ENCODE data around the gene RABGGTA. TPM values are rescaled to one million over a fixed set of nuclear protein-coding genes. Genes with fewer than 3 reads are reported as not detected.

The RABGGTA gene
- total RNA-seq, result 51.6 and 55.3 TPM in 2 replicates

DNA sequence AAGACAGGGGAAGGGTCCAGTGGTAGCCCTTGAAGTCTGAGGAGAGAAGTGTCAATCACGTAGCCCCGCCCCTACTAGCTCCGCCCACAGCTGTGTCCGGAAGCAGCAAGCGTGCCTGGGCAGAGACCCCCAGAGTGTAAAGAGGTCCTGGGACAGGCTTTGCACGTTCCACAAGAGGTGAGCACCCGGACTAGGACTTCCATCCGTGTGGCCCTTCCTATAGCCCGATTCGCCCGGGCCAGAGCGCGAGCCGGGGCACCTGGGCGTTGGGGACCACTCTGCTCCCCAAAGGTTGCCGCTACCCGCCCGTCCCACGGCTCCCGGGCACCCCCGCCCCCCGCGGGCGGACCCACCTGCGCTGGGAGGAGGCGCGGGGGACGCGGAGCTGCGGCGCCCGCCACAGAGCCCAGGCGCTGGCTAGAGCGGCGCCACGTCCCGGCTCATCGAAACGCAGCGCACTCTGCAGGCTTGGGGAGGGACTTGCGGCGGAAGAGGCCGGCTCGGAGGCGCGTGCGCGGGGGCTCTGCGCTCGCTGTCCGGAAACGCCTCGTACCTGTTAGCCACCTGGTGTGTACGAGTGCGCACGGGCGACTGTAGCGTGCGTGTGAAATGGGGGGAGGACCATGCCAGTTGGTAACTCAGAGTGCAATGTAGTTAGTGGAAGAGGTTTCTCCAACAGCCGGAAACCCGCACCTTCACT is at the start of gene RABGGTA:
Gene RABGGTA, minus strand, starts transcription at position 464 of the 700 bp plus-strand sequence. CDS start 482 bp downstream, outside the sequence.
- intact Hi-C loops (cut with micrococcal nuclease), result loop anchor here (1.0 to 2.0 kb wide), 12 partner anchors 18 to 171 kb away; partner anchors contain the start of genes DCAF11, GMPR2, MDP1 and NEDD8

DNA sequence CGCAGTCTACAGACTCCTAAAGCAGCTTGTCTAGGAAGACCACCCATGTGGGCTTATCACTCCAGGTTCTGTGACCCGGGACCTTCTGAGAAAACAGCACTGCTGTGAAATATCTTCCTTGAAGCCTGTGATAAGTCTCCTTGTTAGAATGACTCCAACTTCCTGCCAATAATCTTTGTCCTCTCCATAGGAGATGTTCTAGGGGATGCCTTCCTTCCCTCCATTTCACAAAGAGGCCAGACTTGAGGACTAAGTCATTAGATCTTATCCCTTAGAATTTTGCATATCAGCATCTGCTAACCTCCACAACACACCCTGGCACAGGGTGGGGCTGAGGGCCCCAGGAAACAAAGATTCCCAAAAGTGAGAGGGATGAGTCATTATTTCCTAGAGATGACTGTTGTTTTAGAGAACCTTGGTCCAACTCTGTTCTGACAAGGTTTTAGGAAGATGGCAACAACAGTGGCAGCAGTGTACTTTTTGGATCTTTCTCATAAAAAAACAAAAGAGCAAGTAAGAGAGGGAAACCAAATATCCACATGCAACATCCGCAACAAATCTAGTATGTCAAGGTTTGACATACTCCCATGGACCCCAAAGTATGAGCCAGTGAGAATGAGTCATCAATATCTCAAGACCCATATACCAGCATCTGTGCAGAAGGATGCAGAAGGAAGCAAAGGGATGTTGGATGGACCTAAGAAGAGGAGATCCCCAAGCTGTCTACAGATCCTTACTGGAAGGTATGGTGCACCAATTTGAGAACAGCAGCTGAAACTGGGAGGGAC is 45.9 kb upstream of the RABGGTA start:
- intact Hi-C loops (cut with micrococcal nuclease), result no loop called here

DNA sequence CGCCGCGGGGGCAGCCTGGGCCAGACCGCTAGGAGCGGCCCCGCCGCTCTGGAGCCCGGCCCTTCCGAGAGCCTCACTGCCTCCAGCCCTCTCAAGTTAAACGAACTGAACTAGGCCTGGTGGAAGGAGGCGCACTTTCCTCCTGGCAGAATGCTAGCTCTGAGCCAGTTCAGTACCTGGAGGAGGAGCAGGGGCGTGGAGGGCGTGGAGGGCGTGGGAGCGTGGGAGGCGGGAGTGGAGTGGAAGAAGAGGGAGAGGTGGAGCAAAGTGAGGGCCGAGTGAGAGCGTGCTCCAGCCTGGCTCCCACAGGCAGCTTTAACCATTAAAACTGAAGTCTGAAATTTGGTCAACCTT is 45.2 kb upstream of the RABGGTA start:
- intact Hi-C loops (cut with micrococcal nuclease), result no loop called here

GRCh38 chr14:24315807-24316596 is 44.6 kb upstream of the RABGGTA start:
- intact Hi-C loops (cut with micrococcal nuclease), result no loop called here

- intact Hi-C loops (cut with micrococcal nuclease), result no loop called here
Measured at GRCh38 chr14:24315243-24315806, 43.9 kb upstream of the RABGGTA start.

DNA sequence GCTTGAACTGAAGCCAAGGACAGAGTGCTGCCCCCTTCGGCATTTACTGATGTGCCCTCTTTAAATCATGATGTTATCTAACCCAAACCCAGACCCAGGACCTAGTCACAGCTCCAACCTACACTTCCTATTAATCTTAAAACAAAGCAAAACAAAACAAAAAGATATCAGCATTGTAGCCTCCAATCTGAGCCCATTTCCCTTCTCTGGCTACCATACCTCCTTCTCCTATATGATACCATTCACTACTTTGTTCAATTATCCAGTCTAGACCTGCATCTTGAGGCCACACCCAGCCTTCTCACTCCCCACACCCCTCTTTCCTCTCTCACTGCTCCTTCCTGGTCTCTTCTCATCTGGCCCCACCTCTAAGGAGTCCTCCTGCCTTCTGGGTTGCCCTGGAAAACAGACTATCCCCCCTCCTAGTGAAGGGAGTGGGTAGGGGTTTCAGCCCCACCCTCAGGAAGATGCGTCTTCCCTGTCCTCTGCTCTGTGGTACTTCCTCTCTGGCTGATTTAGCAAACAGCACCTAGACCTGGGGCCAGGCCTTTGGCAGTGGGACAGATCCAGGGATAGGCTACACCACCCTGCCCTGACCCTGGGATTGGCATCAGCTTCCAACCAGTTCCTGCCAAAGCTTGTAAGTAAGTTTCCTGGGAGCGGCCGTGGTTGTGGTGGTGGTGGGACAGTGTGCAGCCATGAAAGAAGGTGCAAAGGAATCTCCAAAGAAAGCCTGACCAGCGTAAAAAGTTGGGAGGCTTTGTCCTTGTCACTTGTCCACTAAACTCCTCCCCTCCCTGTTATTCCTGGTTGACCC is 43.2 kb upstream of the RABGGTA start:
- intact Hi-C loops (cut with micrococcal nuclease), result loop anchor here (5.0 kb wide), 1 partner anchor 197 kb away; no protein-coding TSS in a partner anchor

- intact Hi-C loops (cut with micrococcal nuclease), result loop anchor here (5.0 kb wide), 1 partner anchor 197 kb away; no protein-coding TSS in a partner anchor
Measured at GRCh38 chr14:24313913-24314312, 42.5 kb upstream of the RABGGTA start.

DNA sequence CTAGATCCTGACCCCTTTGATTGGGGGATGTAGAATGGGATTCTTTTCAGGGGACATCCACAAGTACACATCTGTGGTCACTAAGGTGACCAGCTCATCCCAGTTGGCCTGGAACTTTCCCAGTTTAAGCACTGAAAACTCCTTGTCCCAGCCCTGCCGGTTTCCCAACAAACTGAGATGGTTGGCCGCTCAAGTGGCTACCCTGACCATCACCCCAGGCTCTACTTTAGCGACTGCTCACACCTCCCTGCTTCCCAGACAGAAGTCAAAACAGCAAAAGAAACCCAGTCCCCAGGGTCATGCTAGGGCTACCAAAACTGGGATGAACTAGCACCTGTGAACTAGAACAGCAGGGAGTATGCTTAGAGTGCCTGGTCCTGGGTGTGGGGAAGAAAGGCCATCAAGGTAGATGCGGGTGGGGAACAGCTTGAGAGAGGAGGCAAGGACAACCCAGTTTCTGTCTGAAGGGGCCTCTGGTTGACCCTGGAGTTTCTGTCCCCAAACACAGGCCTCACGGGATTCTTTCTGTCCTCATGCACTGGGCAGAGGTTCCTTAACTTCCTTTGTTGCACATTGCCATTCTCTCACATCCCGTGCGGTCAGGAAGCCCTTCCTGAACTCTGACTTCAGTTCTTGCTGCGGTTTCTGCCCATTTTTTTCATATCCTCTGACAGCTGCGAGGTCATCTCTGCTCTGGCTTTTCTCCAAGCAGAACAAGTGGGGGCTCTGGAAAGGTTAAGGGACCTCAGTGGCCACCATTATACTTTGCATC is 41.5 kb upstream of the RABGGTA start:
- intact Hi-C loops (cut with micrococcal nuclease), result loop anchor here (5.0 kb wide), 1 partner anchor 196 kb away; no protein-coding TSS in a partner anchor

GRCh38 chr14:24311837-24312615 is 40.6 kb upstream of the RABGGTA start:
- intact Hi-C loops (cut with micrococcal nuclease), result loop anchor here (5.0 kb wide), 1 partner anchor 195 kb away; no protein-coding TSS in a partner anchor

GRCh38 chr14:24310646-24311604 is 39.5 kb upstream of the RABGGTA start, which contains the start of gene LTB4R:
Gene LTB4R, plus strand, starts transcription at chr14:24311502. Its CDS starts 4,150 bp downstream, at chr14:24315652.
- intact Hi-C loops (cut with micrococcal nuclease), result loop anchor here (5.0 kb wide), 1 partner anchor 194 kb away; no protein-coding TSS in a partner anchor

GRCh38 chr14:24310265-24310645 is 38.9 kb upstream of the RABGGTA start:
- intact Hi-C loops (cut with micrococcal nuclease), result loop anchor here (5.0 kb wide), 1 partner anchor 193 kb away; no protein-coding TSS in a partner anchor

DNA sequence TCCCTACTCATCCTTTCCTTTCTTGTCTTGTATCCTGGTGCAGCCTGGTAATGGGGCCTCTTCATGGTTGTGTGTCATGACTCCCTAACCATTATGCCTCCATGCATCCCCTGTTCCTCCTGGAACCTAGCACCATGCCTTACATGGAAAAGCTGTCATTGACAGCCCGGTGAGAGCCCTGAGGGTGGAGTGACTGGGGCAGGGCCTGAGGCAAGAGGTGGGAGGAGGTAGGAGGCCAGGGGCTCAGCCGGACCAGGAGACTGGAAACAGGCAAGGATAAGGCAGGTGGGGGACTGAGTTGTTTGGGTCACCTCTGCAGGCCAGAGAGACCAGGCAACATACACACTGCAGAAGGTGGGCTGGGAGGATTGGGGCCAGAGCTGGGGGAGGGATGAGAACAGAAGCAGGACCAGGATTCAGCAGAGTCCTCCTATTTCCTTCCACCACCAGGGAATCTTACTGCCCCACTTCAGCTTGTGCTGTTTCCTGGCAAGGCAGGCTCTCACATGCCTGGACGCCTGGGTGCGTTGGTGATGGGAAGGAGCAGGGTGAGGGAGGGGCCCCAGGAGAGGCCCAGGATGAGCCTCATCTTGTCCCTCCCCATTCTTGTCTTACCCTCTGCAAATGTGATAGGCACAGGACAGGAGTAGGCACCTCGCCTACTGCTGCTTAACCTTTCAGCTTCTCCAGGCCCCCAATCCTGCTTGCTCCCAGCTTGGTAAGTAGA is 38.3 kb upstream of the RABGGTA start, which contains the start of gene LTB4R2:
Gene LTB4R2, plus strand, starts transcription at position 603 of the 727 bp plus-strand sequence. CDS start 525 bp downstream, outside the sequence.
- intact Hi-C loops (cut with micrococcal nuclease), result loop anchor here (5.0 kb wide), 1 partner anchor 192 kb away; no protein-coding TSS in a partner anchor

DNA sequence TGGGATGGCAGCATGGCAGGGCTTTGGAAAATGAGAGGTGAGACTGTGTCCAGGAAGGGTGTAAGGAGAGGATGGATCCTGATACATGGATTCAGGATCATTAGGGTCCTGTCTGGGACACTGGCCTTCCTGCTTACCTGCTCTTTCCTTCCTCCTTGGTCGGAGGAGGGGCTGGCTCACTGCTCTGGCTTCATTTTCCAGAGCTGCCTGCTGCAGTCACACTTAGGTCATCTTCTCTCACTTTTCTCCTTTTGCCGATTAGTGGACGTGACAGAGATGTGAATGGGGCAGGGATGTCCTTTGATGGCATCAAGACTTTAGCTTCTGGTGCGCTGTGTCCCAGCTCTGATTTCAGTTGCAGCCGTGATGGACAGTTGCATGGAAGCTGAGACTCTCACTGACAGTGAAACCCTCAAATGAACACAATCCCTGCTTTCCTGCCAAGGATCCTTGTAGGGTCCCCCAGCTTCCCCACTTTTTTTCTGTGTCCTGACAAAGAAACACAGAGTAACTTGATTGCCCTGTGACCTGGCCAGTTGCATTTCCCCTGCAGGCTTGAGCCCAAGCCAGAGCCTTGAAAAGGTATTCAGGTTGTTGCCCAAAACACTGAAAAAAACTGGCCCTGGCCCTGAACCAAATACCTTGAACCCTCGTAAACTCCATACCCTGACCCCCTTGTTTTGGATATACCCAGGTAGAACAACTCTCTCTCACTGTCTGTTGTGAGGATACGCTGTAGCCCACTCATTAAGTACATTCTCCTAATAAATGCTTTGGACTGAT is 37.1 kb upstream of the RABGGTA start:
- intact Hi-C loops (cut with micrococcal nuclease), result loop anchor here (1.0 kb wide), 6 partner anchors 9 to 128 kb away; partner anchors contain the start of genes DHRS1, NOP9, RABGGTA and TINF2

DNA sequence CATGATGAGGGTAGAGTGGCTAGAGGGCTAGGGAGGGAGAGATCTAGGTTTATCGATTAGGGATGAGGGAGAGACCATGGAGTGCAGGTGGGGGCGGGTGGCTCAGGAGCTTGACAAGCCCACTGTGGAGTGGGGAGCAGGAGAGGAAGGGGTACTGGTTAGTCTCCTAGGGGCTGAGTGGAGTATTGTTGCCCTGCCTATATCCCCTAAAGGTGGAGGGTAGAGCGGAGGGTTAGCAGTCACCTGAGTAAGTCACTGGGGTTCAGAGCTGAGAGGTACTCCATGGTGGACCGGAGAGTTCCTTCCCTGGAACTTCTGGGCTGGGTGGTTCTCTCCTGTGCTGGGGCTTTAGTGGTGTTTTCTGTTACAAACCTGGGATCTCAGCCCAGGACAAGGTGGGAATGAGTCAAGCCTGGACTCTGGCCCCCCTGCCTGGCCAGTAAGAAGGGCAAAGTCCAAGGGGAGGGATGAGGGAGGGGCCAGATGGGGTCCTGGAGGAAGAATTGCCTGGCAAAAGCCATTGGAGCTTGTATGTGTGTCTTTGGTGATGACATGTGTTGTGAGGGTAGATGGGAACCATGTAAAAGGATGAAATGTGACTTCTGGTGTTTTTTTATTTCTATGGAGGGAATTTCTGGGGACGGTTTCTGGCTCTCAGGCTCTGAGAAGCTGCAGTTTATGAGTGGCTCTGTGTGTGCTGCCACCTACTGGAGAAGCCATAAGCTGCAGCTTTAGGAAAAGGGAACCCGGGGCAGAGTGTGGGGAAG is 36.4 kb upstream of the RABGGTA start, which contains the start of gene CIDEB:
Gene CIDEB, minus strand, starts transcription at position 403 of the 767 bp plus-strand sequence. Its CDS starts 119 bp downstream, at position 284.
- intact Hi-C loops (cut with micrococcal nuclease), result loop anchor here (1.0 kb wide), 6 partner anchors 8 to 129 kb away; partner anchors contain the start of genes DHRS1, NOP9, RABGGTA and TINF2

Data from T-helper 1 cell treated with Interleukin-12 subunit alpha and Interleukin-12 subunit beta and Interleukin-4 antibody, amounts not matched to agents 30 ng/mL and 1 ng/mL, for 36 hours (primary cell).